CD4-positive, alpha-beta T cell (primary cell): ENCODE data around the gene CNTD1. TPM values are rescaled to one million over a fixed set of nuclear protein-coding genes. Genes with fewer than 3 reads are reported as not detected.
A peak's percentile ranks its signal among the peaks of the same experiment; 100 is the strongest.

Experiments
- ATAC-seq: fragments of 200-7000 bp; cut with Tn5 transposase; one replicate; pipeline ENCODE4 v1.10.0; 2022; ENCODE audit warnings: mild to moderate bottlenecking; ENCODE audit not compliant: poor library complexity
- CTCF ChIA-PET: fragments of 350-600 bp; sonication (Branson Sonifier 250); formaldehyde crosslinking; loops from one replicate; lab custom pipeline; 2021; ENCODE audit warnings: antibody characterized with exemption, inconsistent platforms; lab: Charles Lee
- POLR2A ChIA-PET: fragments of 350-600 bp; sonication (Branson Sonifier 250); formaldehyde crosslinking; loops from one replicate; lab custom pipeline; 2021; ENCODE audit warnings: antibody characterized with exemption, inconsistent platforms; lab: Charles Lee
- DNase-seq, 14 experiments: peaks; one replicate each; pipeline ENCODE4 v3.0.0-alpha.2; 2013 to 2020; ENCODE audit warnings: mixed read lengths in 2 of 14
- H3K27ac ChIP-seq, 2 donors: one replicate each; pipeline versions ENCODE4 v1.5.1 to v1.7.0; 2013; ENCODE audit warnings: low read length in 2 of 2, low read depth in 1 of 2, mild to moderate bottlenecking in 1 of 2
- H3K27me3 ChIP-seq, 2 experiments: 1 replicate in 1 of 2; 2 replicates in 1 of 2; pipeline versions ENCODE4 v1.6.1 to v1.7.0; 2013; ENCODE audit warnings: low read length in 2 of 2, control low read depth in 1 of 2, mild to moderate bottlenecking in 1 of 2, moderate library complexity in 1 of 2; ENCODE audit not compliant: insufficient read depth in 2 of 2, control insufficient read depth in 1 of 2
- H3K36me3 ChIP-seq: one replicate; pipeline ENCODE4 v1.6.1; 2013; ENCODE audit warnings: low read length, control low read depth; ENCODE audit not compliant: insufficient read depth
- H3K4me1 ChIP-seq: one replicate; pipeline ENCODE4 v1.6.1; 2013; ENCODE audit warnings: low read length, control low read depth; ENCODE audit not compliant: insufficient read depth
- H3K4me3 ChIP-seq: one replicate; pipeline ENCODE4 v1.5.1; 2013; ENCODE audit warnings: mild to moderate bottlenecking, low read length, moderate library complexity
- H3K9me3 ChIP-seq, 2 experiments: 1 replicate in 1 of 2; 2 replicates in 1 of 2; pipeline versions ENCODE4 v1.6.1 to v1.7.0; 2013; ENCODE audit warnings: low read length in 2 of 2, mild to moderate bottlenecking in 2 of 2, control low read depth in 1 of 2, moderate library complexity in 1 of 2; ENCODE audit not compliant: control insufficient read depth in 1 of 2, insufficient read depth in 1 of 2
- H3K27ac Mint-ChIP-seq: one replicate; pipeline ENCODE4 v1.8.0; 2020; ENCODE audit warnings: mixed read lengths
- H3K27me3 Mint-ChIP-seq: one replicate; pipeline ENCODE4 v1.8.0; 2021; ENCODE audit warnings: mixed read lengths
- H3K36me3 Mint-ChIP-seq: one replicate; pipeline ENCODE4 v1.8.0; 2021; ENCODE audit warnings: low read depth, mixed read lengths
- H3K4me1 Mint-ChIP-seq: one replicate; pipeline ENCODE4 v1.8.0; 2021; ENCODE audit warnings: low read depth, mixed read lengths
- H3K4me3 Mint-ChIP-seq: one replicate; pipeline ENCODE4 v1.8.0; 2020; ENCODE audit warnings: mild to moderate bottlenecking, mixed read lengths
- H3K9me3 Mint-ChIP-seq: one replicate; pipeline ENCODE4 v1.8.0; 2020; ENCODE audit warnings: mixed read lengths
- intact Hi-C, 2 experiments: fragments of 100-400 bp; cut with DNase I in 1 of 2; cut with micrococcal nuclease in 1 of 2; formaldehyde crosslinking; loops; one replicate each; pipeline versions ENCODE4 v1.15.1 to v1.9.0; 2023 to 2025; cut with DNase I, micrococcal nuclease
- total RNA-seq, 174 experiments: library from RNA in 2 of 174; stranded (reverse) in 2 of 174; gene quantifications; one replicate each; pipeline ENCODE4 v1.2.3 and lab custom pipeline; 2021 to 2026
- TF ChIP-seq, protein P1 (sequence below): fragments of 200-600 bp; IDR thresholded peaks from one replicate; pipeline ENCODE4 v1.8.0; 2022; ENCODE audit warnings: antibody characterized with exemption, mild to moderate bottlenecking

CNTD1 gene
- total RNA-seq, 2 experiments from 2014 or later = not detected

DNA sequence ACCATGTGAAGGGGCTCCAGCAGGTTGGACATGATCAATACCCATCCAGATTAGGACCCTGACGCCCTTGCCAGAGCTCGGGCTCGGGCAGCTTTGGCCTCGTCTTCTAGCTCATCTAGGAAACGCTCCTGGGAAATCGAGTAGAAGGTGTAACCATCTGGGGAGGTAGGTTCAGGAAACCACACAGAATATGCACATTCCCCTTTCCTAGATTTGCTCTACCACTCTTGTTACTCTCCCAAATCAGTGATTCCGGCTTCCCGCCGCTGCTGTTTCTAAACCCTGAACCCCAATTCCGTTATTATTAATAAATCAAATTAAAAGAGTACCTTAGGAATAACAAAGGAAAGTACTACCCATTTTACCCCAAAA lies 664 bp upstream of the CNTD1 start:
- Mint-ChIP-seq H3K4me3 (peak overlapping the region; percentile 92), H3K36me3 (peaks cover 11% of the 10 kb centered on the region), H3K4me1 (peaks cover 19% of the 10 kb centered on the region), H3K27ac (peak overlapping the region; percentile 63), H3K9me3 (no peaks in the 10 kb centered on the region), H3K27me3 (no peaks in the 10 kb centered on the region)
- Histone ChIP-seq H3K4me1 (peaks cover 30% of the 10 kb centered on the region), H3K9me3 (no peaks in the 10 kb centered on the region), H3K4me3 (peak overlapping the region; percentile 92), H3K27me3 (no peaks in the 10 kb centered on the region), H3K36me3 (peaks cover 4% of the 10 kb centered on the region), H3K27ac (no peak overlapping the region)
- CTCF ChIA-PET = interaction anchor here (1.0 to 1.1 kb wide), 2 partner anchors 22 to 26 kb away, joined by 4 to 5 read pairs; partner anchors contain the start of gene BECN1
- intact Hi-C loops = loop anchor here in 1 of 2 experiments (2.0 to 5.0 kb wide), 2 partner anchors 23 to 34 kb away; partner anchors contain the start of gene PSME3
- DNase-seq (no peak), ATAC-seq (no peak)
- TF ChIP-seq, protein P1, sequence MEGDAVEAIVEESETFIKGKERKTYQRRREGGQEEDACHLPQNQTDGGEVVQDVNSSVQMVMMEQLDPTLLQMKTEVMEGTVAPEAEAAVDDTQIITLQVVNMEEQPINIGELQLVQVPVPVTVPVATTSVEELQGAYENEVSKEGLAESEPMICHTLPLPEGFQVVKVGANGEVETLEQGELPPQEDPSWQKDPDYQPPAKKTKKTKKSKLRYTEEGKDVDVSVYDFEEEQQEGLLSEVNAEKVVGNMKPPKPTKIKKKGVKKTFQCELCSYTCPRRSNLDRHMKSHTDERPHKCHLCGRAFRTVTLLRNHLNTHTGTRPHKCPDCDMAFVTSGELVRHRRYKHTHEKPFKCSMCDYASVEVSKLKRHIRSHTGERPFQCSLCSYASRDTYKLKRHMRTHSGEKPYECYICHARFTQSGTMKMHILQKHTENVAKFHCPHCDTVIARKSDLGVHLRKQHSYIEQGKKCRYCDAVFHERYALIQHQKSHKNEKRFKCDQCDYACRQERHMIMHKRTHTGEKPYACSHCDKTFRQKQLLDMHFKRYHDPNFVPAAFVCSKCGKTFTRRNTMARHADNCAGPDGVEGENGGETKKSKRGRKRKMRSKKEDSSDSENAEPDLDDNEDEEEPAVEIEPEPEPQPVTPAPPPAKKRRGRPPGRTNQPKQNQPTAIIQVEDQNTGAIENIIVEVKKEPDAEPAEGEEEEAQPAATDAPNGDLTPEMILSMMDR = no peak
- POLR2A ChIA-PET = interaction anchor here (0.7 to 2.3 kb wide), 8 partner anchors 18 to 570 kb away, joined by 3 to 9 read pairs (median 4); partner anchors contain the start of genes BECN1, PSME3, RETREG3 and RPL27

DNA sequence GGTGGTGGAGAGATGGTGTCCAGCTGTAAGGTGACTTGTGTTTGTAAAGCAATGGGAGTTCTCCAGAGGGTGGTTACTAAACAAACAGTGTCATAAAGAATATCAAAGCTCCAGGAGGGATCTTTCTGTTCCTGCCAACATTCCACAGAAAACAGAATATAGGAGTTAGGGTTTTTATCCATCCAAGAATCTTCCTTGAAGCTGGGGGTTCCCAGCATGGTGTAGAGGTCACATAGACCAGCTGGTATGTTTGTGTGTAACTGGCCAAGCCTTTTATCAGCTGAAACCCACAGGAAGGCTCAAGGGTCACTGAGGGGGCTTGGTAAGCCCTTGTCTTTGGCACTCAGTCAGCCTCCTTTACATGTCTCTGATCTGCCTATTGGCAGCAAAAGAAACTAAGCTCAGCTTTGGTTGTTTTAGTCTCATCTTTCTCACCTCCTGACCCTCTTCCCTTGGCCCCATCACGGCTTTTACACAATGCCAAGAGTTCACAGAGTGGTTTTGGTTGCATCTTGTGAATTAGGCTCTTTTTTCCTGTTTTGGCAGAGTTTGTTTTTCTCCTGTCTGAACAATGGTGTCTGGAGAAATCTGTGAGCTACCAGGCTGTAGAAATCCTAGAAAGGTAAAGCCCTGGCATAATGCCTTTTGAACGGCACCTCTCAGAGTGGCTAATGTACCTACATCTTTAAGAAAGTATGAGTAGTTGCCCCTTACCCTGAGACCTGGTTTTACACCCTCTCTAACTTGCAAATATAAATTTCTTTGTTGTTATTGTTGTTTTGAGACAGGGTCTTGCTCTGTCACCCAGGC lies 4.6 kb downstream of the CNTD1 start:
- POLR2A ChIA-PET = no interaction called here

DNA sequence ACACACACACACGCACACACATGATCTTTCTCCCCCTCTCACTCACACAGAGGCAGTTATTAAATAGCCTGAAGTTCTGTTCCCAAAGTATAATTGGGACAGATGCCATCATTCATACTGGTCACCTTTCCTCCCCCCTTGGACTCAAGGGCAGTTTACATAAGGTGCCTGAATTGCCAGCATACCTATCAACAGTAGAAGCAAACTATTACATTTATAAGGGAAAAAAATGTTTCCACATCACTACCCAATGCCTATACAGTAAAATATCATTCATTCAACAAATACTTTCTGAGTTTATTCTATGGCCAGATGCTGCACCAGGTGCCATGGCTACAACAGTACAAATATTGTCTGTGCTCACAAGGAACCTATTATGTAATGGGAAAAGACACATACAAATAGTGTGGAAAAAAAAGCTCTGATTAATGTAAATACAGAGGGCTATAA lies 6.3 kb downstream of the CNTD1 start:
- Mint-ChIP-seq H3K4me3 (no peak overlapping the region), H3K4me1 (no peaks in the 10 kb centered on the region), H3K36me3 (peaks cover 10% of the 10 kb centered on the region), H3K9me3 (no peaks in the 10 kb centered on the region), H3K27me3 (no peaks in the 10 kb centered on the region), H3K27ac (no peak overlapping the region)
- intact Hi-C loops = no loop called here
- ChIA-PET CTCF (no interaction called here), POLR2A (no interaction called here)
- no peaks in the 10 kb centered on the region for H3K27me3 ChIP-seq
- H3K36me3 ChIP-seq = peaks cover 8% of the 10 kb centered on the region
- DNase-seq = no peak
- no peaks in the 10 kb centered on the region for H3K9me3 ChIP-seq
- H3K27ac ChIP-seq = no peak overlapping the region
- no peaks in the 10 kb centered on the region for H3K4me1 ChIP-seq
- H3K4me3 ChIP-seq = no peak overlapping the region
- no peak for ATAC-seq
- TF ChIP-seq, protein P1 = no peak

More for the DNA sequence above, 4.6 kb downstream of the CNTD1 start:
- Mint-ChIP-seq H3K9me3 (no peaks in the 10 kb centered on the region), H3K27ac (no peak overlapping the region), H3K36me3 (peaks cover 4% of the 10 kb centered on the region), H3K4me3 (no peak overlapping the region), H3K4me1 (peaks cover 7% of the 10 kb centered on the region), H3K27me3 (no peaks in the 10 kb centered on the region)
- Histone ChIP-seq H3K27ac (no peak overlapping the region), H3K4me1 (peaks cover 7% of the 10 kb centered on the region), H3K27me3 (no peaks in the 10 kb centered on the region), H3K4me3 (no peak overlapping the region), H3K36me3 (no peaks in the 10 kb centered on the region), H3K9me3 (no peaks in the 10 kb centered on the region)
- ATAC-seq = no peak
- TF ChIP-seq, protein P1 = no peak
- CTCF ChIA-PET = interaction anchor here (1.0 to 1.2 kb wide), 2 partner anchors 17 to 21 kb away, joined by 3 to 4 read pairs; partner anchors contain the start of gene BECN1
- no peak for DNase-seq
- intact Hi-C loops = no loop called here
